HG03066 (cell line): ENCODE measurements around the gene APC.
A peak's percentile ranks its signal among the peaks of the same experiment; 100 is the strongest.

Source experiments
- ATAC-seq: cut with Tn5 transposase; IDR thresholded peaks from one replicate; pipeline ENCODE4 v1.9.1; 2021; ENCODE audit warnings: low read depth; ENCODE audit not compliant: unreplicated experiment

APC gene

DNA sequence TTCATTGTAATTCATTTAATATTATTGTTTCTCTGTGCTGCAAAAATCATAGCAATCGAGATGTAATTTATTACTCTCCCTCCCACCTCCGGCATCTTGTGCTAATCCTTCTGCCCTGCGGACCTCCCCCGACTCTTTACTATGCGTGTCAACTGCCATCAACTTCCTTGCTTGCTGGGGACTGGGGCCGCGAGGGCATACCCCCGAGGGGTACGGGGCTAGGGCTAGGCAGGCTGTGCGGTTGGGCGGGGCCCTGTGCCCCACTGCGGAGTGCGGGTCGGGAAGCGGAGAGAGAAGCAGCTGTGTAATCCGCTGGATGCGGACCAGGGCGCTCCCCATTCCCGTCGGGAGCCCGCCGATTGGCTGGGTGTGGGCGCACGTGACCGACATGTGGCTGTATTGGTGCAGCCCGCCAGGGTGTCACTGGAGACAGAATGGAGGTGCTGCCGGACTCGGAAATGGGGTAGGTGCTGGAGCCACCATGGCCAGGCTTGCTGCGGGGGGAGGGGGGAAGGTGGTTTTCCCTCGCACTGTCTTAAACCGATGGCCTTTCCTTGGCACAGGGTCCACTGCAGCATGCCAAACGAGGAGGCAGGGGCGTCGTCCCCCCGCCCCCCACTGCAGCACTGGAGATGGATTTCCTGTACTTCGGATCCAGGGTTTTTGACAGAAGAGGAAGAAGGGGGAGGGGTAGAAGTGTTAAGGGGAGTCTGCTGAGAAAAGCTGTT lies at the start of gene APC:
APC (plus strand) TSS at position 423 of the 728 bp plus-strand sequence. CDS start 17,006 bp downstream, outside the sequence.
- peak; percentile 99 for ATAC-seq

DNA sequence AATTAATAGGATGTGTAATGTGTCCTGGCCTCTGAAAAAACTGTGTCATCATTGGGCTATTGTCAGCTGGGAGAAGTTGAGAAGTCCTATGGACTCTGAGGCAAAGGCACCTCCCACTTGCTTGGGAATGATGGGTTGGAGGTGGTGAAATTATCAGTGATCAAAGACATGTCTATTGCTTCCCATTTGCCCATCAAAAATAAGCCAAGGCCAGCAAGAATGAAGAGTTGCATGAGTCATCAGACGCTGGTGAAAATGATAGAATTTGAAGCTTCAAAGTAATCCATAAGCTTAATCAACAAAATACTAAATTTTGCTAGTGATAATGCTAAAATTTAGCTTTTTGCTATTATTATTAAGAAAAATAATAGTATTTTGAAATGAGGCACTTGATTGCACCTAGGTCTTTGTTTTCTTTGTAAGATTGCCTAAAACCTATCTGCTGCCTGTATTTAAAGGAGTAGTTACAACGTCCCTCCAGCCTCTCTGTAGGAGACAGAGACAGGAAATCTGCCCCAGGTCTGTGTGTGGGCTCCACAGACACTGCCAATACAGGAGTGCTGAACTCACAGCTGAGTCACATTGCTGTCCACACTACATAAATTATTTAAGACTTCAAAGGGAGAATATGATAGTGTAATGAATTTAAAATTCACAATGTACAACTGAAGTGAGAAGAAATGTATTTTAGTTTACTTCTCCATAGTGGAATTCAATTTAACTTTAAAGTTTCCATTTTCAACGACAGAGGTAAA lies 48.4 kb upstream of the APC start:
- ATAC-seq: no peak

DNA sequence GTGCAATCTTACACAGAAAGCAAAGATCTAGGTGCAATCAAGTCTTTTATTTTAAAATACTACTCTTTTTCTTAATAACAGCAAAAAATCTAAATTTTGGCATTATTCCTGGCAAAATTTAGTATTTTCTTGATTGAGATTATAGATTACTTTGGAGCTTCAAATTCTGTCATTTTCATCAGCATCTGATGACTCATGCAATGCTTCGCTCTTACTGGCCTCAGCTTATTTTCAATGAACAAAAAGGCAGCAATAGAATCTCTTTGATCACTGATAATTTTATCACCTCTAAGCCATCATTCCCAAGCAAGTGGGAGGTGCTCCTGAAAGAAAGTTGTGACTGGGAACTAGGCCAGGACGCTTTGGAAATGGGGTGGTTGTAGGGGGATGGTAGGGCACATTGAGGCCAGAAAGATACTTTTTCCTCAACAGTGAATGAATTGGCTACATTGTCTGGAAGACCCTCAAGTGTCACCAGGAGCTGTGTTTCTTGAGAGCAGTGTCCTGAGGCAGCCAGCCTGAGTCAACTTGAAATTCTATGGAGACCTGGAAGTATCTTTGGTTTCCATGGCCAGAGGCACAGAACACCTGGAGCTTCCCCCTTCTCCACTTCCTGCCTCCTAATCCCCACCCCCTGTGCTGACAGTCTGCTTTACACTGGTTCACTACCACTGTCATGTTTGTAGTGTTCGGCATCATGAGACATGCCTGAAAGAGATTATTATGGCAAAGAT lies 46.9 kb upstream of the APC start:
- ATAC-seq: no peak

DNA sequence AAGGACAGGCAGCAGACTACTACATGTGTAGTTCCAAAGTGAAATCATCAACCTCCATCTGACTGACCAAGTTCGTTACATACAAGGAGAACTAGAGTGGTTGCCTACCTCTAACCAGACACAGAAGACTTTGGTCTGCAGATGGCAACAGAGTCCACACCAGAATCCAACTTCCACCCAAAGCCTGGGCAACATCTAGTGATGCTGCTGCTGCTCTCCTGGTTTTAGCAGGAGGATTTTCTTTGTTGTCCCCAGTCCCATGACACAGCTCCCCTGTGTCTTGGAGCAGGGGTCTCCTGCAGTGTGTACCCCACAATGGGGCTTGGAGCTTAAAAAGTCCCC lies 46.4 kb upstream of the APC start:
- ATAC-seq: no peak

DNA sequence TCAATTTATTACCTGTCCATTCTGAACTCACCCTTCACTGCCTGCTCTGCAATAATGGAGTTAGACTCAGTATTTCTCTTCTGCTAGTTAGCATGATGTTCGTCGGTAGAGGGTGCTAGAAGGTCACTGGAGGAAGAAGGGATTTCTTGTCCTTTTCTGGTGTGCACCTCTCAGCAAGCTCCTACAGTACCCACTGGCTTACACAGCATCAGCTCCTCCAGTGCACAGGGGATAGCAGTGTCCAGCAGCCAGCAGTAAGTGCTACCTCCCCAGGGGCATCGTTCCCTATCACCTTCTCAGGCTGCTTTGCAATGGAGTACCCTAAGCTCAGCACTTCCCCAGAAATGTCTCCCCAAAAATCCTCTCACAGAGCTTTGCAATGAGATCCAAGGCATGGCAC lies 45.9 kb upstream of the APC start:
- no peak for ATAC-seq

DNA sequence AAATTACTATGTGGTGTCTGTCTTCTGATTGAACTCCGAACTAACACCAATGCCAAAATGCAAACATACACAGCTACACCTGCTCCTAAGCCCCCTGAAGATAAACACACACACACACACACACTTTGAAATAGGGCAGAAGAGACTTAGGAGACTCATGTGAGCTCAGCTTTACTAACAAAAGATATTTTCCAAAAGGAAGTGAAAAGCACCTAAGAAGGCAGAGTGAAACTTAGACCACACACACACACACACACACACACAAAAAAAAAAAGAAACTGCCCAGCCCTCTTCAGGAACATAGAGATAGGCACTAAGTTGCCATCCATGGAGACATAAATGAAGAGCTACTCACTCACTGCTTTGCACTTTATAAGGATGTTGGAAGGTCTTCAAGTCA lies 45.2 kb upstream of the APC start:
- ATAC-seq: no peak

DNA sequence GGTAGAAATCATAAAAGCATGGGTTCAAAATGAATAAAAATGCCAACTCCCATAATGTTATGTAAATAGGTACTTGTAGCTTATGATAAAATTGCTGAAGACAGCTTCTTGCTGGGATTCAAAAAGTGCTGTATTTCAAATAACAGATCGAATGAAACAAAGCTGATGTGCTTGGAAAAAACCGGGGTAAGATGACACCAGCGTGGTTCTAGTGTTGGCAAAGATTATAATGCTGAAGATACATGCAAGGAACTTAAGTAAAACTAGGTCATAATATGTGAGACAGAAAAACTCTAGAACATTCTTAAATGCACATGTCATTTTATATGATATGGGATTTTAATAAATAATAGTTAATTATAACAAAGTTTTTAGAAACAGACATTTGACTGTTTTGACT lies 44.4 kb upstream of the APC start:
- ATAC-seq: no peak

DNA sequence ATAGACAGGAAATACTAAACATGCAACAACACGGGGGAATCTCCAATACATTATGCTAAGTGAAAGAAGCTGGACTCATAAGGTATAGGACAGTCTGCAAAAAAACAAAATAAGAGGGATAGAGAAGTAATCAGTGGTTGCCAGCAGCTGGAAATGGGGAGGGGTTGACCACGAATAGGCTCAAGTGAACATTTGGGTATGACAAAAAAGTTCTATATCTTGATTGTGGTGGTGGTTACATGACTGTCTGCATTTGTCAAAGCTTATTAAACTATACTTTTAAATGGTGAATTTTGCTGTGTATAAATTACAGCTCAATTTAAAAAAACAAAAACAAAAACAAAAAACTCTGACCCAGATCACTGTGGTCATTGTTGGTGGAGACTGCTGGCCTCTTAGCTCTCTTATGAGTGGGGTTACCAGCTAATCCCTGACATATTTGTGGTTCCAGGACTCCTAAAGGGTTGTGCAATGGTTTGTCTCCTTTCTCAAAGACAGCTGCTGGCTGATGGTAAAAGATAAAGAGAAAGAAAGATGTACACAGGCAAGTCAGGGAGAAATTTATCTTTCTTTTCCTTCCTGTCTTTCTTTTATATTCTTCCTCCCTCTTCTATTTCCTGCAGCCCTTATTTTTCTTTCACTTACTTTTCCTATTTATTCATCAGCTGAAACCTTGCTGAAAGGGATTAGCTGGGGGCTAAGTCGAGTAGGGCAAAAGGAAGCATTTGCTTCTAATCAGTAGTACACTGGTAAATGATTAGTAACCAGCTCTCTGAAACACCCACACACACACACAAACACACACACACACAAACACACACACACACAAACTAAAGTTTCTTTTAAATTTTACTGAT lies 42.6 kb upstream of the APC start:
- ATAC-seq: no peak

DNA sequence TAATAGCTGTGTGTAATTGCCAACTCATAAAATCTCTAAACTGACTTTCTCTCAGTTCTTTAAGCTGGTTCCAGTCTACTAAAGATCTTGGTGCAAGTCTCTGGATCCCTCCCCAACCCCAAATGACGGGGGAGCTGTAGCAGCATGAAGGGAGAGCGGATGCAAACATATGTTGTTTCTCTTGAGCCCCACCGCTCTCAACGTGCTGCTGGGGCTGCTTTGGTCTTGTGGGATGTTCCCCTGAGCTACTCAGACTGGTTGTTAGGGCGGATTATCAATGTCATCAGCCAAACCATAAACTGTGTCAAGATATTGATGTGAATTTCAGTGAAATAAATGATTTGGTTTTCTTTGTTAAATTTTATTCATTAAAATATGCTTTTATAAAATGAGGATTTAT lies 40.9 kb upstream of the APC start:
- no peak for ATAC-seq

DNA sequence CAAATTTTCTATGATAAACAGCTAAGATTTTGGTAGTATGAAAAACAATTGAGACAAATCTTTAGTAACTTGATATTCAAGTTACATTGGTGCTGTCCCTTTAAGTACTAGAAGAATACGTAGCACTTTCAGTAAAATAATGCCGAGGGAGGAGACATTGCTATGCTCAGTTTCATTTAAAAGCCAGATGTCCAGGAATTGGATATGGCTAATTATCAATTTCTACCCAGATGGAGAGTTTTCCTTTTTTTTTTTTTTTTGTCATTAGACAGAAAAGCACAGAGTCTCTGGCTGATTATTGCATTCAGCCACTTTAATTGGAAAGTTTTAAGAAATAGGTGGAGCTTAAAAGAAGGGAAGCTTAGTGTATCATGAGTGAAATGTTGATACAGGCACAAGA lies 40.4 kb upstream of the APC start:
- ATAC-seq: no peak

DNA sequence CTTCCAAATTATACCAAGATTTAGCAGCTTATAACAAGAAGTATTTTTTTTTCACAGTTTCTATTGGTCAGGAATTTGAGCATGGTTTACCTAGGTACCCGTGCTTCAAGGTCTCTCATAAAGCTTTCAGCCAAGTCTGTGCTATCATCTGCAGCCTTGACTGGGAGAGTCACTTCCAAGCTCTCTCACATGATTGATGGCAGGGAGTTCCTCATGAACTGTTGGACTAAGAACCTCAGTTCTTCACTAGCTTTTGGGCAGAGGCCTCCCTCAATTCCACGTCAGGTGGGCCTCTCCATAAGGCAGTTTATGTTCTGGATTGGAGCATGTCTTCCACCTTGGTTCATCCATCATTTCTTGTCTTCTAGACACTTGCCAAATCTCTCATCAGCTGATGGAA lies 39.9 kb upstream of the APC start:
- ATAC-seq: no peak

DNA sequence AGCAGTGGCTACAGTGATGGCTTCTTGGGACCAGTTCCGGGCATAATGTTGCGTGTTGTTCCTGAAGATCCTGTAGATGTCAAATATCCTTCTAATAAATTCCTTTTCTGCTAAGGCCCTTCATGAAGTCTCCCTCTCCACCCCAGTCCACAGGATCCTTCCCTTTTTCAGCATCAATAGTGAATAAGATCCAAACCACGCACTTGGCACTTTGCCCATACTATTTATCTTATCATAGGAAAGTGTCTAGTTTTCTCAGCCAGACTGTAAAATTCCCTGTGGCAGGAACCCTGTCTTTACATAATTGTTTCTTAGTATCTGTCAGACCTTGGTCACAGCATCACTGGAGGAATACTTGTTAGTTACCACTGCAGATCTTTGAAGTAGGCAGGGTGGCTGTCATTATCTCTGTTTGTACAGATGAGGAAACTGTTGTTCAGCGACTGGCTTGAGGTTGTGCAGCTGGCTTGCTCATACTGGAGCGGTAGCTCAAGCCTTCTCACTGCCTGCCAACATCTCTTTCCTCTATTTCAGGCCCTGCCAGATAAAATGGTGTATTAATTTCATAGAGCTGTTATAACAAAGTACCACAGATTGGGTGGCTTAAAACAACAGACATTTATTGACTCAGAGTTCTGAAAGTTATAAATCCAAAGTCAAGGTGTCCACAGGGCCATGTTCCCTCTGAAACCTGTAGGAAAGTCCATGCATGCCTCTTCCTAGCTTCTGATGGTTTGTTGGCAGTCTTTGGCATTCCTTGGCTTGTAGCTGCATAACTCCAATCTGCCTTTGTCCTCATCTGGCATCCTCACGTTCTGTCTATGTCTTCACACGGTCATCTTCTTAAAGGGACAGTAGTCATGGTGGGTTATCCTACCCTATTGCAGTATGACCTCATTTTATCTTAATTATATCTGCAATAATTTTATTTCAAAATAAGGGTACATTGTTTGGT lies 33.5 kb upstream of the APC start:
- no peak for ATAC-seq

DNA sequence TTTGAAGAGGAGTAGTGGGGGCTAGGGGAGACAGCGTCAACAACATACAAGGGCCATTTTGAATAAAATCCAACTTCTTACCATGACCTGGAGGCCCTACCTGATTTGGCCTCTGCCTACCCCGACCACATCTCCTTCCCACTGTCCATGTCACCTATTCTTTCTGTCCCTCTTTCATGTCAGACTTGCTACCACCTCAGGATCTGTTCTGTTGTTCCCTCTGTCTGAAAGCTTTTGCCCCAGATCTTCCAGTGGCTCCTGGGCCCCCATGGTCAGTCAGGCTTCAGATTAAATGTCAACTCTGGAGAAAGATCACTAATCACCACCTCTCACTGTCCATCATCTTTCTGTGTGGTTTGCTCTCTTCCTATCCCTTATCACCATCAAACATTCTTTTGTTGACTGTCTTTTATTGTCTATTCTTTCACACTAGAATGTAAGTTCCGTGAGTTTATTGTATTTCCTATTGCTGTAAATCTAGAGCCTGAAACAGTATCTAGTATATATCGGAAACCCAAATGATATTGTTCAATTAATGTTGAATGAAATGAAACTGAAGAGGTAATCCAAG lies 31.2 kb upstream of the APC start:
- no peak for ATAC-seq

DNA sequence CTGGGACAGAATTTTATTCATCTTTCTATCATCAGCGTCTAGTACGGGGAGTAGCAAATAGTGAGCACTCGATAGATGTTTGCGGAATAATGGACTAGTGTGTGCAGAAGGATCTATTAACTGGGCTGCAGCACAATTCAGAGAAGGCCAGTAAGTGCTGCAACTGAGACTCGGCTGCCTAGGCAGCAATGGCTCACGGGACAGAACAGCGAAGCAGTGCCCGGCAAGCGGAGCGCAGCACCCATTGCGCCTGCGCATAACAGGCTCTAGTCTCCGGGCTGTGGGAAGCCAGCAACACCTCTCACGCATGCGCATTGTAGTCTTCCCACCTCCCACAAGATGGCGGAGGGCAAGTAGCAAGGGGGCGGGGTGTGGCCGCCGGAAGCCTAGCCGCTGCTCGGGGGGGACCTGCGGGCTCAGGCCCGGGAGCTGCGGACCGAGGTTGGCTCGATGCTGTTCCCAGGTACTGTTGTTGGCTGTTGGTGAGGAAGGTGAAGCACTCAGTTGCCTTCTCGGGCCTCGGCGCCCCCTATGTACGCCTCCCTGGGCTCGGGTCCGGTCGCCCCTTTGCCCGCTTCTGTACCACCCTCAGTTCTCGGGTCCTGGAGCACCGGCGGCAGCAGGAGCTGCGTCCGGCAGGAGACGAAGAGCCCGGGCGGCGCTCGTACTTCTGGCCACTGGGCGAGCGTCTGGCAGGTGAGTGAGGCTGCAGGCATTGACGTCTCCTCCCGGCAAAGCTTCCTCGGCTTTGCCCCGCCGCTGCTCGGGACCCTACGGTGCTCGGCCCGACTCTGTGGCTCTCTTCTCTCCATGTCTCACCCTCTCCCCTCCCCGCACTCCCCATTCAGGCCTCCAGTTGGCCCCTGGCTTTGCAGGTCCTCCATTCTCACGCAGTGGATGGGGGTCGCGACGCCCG lies 30.2 kb upstream of the APC start:
- ATAC-seq: peak; percentile 89

DNA sequence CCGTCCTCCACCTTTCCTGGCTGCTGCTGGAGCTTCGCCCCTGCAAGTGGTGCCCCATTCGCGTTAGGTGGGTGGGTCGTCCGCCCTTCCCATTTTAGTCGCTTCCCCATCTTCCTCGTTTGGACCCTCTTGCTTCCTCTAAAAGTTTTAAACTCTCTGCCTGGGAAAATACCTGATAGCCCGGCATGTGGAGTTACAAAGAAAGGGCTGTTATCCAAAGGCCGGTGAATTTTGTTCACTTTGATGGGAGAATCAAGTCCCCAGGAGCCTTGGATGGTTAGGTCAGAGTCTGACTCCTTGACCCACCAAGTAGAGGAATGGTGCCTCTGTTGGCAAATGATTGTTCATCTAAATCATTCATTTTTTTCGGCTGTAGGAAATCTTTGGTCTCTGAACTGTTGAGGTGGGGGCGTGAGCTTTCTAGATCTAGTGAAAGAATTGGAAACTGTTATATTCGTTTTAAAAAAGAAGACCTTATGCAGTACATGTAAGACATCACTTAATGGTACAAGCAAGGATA lies 29.5 kb upstream of the APC start:
- no peak for ATAC-seq

DNA sequence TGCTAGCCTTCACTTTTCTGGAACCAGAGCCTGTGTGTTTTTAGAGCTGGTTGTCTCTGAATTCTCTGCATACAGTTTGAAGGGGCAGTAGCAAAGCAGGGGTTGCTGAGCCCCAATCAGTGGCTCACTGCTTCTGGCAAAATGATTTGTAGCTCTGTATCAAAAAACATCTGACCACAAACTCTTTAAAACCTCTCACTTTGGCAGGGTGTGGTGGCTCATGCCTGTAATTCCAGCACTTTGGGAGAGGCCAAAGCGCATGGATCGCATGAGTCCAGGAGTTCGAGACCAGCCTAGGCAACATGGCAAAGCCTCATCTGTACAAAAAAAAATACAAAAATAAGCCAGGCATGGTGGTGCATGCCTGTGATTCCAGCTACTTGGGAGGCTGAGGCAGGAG lies 28.3 kb upstream of the APC start:
- ATAC-seq: no peak

DNA sequence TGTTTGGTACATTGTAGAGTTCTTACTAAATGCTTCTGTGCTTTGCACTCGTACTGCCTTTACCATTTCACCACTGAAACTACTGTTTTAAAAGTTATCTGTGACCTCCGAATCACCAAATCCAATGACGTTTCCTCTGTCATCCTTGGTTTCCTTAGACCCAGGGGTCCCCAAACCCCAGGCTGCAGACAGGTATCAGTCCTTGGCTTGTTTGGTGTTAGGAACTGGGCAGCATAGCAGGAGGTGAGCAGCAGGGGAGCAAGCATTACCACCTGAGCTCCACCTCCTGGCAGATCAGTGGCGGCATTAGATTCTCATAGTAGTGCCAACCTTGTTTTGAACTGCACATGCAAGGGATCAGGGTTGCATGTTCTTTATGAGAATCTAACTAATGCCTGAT lies 26.8 kb upstream of the APC start:
- no peak for ATAC-seq

DNA sequence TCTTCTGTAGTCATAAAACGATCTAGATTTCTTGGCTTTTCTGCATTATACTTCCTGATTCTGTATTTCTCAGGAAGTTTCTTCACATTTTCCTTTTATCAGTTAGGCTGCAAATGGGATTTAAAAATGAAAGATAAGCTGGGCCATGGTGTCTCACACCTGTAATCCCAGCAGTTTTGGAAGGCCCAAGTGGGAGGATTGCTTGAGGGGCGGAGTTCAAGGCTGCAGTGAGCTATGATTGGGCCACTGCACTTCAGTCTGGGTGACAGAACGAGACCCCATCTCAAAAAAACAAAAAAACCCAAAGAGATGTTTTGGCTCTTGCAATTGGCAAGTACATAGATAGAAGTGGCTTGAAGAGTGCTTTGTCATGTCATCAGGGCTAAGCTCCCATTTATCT lies 26.2 kb upstream of the APC start:
- no peak for ATAC-seq
